HG03342 (cell line): Measurements from ENCODE around the gene ZNF777.

Experiments
- ATAC-seq: cut with Tn5 transposase; IDR thresholded peaks from one replicate; pipeline ENCODE4 v1.9.1; 2021; ENCODE audit warnings: mild to moderate bottlenecking, moderate library complexity; ENCODE audit not compliant: unreplicated experiment

ZNF777 gene

DNA sequence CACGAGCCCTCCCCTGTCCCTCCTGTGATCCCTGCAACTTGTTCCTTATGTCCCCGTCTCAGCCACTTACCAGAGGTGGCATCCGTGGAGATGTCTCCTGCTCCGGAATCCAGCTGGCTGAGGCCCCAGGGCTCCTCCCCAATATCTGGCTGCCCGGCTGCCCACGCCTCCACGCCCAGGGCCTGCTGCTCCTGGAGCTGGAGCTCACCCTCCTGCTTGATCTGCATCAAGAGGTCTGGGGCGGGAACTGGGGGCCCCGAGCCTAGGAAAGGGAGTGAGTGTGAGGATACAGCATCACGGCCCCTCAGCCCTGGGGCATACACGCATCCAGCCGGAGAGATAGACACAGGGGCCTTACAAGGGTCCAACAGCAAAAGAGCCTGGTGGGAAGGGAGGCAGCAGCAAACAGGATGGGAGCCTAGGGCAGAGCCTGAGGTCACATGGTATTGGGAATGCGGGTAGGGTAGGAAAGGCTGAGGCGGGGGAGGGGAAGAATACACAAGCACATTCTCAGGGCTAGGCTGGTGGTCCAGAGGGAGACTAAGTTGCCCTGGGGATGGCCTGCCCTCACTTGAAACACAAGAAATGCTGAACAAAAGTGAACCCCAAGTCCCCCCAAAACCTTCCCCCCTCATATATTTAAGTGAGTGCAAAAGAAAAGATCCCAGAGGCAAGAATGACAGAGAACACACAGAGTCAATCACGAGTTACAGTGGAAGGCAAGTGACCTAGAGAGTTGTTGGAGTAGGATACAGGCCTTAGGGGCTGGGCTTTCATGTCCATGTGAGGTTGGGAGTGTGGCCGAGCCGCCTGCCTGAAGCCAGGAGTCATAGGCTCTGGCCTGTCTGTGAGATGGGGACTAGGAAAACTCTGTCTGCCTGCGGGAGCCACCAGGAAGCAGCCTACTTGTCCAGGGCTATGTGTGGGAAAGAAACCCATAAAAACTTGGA lies 16.9 kb upstream of the ZNF777 start:
- no peak for ATAC-seq

DNA sequence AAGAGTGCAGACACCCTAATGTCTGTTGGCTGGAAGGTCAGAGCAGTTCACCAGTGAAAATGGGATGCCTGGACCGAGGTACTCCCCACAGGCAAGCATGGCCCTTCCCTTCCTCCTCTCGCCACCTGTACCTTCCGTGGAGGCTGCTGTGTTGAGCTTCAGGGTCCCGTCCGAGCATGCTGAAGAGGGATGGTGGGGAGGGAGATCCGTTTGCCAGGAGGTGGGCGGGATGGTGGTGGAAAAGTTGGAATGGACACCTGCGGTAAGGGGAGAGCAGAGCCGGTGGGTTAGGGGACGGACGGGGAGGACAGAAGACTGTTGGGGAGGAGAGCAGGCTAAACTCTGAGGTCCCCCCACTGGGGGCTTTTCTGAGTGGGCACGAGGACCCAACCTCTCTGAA lies 15.9 kb upstream of the ZNF777 start:
- no peak for ATAC-seq

DNA sequence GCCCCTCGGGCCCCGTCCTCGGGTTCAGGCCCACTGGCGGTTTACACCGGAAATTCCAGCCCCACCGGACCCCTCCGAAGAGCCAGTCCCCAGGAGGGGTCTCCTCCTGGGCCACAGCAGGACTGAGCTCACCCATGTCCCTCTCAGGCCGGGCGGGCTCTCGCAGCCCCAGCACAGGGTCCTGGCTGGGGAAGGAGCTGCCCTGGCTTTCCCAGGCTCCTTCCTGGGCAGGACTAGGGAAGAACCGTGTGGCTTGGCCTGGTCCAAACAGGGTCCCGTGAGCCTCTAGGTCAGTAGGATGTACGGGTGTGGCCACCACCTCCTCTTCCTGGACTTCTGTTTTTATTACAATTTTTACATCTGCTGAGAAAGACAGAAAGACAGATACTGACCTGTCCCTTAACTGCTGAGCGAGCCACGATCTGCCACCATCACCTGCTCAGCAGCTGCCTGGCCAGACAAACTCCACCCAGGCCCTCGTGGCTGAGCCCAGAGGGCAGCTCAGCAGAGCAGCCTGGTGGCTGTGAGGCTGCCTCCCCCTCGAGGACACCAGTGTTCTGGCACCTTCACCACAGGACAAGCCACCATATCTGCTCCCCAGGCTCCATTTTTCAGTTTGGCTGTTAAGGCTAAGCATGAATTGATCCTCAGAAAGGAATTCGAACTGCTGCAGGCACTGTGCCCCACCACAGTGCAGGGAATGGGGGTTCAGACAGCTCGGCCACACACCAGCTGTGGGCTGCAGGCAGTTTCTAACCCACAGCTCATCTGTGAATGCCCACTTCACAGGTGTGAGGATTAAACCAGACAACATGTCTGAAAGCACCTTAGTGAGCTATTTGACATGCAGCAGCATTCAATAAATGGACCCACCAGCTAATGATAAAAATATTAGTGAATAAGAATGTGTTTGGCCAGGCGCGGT lies 14.5 kb upstream of the ZNF777 start:
- no peak for ATAC-seq

DNA sequence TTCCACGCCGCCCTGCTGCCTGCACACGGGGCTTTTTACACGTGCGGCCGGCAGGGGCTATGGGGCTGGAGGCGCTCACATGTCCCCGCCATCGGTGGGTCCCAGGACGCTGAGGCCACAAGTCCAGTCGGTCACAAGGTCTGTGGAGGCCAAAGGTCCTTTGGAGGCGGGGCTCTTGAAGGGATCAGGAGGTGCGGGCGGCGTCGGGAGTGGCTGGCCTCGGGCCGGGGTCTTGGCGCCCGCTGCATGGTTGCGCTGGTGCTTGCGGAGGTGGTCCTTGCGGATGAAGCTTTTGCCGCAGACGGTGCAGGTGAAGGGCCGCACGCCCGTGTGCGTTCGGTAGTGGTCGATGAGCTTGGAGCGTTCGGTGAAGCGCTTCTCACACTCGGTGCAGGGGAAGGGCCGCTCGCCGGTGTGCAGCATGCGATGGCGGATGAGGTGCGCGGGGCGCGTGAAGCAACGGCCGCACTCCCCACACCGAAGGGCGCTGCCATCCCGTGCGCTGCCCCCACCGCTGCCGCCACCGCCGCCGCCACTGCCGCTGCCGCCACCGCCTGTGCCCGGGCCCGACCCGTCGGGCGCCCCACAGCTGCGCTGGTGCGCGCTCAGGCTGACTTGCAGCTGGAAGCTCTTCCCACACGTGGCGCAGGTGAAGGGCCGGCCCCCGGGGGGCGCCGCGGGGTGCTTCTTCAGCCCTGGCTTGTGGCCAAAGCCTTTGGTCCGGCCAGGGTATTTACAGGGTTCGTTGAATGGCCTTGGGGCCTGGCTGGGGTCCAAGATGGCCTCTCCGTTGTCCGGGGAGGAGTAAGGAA lies 13.7 kb upstream of the ZNF777 start:
- no peak for ATAC-seq

DNA sequence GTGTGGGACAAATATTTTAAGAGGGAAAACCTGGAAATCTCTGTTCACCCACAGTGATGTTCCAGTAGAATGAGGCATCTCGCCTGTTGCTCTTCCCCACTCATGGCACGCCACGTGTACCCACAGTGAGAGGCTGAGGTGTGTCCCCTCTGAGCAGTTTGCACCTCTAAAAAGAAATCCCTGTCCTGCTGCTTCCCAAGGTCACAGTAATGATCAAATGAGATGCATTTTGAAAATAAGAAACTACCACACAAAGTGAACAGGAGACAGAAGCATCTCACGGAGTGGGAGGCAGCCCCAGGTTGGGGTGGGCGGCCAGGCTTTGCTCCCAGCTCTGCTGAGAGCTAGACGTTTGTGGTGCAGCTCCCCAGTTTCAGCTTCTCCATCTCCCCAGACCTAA lies 12.4 kb upstream of the ZNF777 start:
- no peak for ATAC-seq

DNA sequence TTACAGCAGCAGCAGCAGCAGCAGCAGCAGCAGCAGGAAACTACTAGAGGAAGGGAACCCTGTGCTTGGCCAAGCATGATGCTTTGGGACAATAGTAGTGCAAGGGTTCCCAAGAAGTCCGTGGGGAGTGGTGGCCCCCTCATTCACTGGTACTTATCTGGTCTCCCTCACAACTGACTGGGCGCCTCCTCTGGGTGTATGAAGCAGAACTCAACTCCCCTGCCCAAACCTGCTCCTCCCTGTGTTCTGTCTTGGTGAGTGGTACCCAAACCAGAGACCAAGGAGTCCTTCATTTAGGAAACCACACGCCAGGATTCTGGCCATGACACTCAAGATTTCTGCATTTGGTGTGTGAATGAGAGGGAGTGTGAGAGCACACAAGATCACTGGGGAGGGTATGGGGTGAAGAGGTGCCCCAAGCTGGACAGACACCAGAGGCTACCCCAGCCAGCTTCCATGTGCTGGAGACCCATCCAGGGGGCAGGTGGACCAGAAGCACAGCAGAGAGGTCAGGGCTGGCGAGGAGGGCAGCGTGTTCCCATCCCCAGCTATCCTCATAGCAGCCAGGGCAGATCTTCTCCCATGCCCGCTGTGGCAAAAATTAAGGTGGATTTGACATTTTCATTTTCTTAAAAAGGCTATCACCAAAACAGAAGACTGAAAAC lies 10.6 kb upstream of the ZNF777 start:
- ATAC-seq, result no peak

DNA sequence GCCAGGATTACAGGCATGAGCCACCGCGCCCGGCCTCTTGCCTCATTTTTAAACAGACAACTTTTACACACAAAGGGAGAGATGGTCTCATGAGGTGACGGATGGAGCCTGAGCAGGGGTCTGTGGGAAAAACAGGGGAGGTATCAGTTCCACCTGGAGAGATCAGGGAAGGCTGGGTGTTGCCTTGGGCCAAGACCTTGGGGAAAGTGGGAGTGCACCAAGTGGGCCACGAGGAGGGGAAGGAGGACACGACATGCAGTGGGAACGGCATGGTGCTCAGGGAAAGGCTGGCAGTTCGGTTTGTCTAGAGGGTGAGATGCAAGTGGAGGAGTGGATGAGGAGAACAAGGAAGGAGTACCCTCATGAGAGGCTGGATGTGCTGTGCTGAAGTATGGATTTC lies 8.9 kb upstream of the ZNF777 start:
- no peak for ATAC-seq

DNA sequence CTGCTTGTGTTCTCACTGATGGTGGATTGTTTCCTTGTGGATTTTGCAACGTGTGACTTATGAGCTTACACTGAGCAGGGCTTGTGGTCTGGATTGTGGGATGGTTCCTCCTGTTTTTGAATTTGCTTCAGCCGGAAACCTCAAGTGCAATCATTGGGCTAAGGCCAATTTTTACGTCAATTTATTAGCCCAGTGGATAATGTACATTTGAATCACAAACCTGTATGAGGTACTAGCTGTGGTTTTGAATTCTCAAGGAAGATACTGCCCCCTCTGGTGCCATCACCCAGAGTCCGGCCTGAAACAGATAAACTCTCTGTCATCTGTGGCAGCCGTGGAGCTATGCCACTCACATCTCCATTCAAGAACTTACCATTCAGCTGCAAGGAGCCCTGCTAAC lies 7.3 kb upstream of the ZNF777 start:
- no peak for ATAC-seq

DNA sequence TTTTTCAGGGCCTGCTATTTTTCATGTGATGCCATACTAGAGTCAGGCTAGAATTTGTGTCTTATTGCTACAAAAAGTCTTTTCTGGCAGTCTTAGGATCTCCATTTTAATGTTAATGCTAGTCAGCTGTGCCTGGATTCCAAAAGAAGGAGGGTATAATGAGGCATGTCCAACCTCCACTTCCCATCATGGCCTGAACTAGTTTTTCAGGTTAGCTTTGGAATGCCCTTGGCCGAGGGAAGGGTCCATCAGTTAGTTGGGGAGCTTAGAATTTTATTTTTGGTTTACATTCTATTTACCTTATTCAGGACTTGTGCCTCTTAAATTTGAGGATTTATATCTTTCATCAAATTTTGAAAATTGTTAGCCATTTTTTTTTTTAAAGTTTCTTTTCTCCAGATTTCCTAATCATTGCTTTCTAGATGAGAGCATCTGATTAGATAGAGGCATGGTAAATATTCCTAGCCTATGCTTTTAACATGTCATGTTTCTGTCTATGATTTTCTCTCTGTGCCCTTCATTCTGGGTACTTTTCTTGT lies 6.5 kb upstream of the ZNF777 start:
- no peak for ATAC-seq

DNA sequence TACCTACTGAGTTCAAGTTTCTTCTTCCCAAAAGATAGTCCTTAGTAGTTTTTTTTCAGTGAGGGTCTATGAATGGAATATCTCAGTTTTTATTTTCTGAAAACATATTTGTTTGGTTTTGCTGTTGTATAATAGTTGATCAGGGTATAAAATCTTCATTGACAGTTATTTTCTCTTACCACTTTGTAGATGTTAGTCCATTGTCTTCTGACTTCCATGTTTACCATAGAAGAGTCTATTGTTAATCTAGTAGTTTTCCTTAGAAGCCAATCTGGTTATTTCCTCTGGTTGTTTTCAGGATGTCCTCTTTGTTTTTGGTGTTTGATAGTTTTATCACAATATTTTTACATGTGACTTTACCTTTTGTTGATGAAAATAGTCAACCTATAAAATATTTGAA lies 5.5 kb upstream of the ZNF777 start:
- no peak for ATAC-seq

DNA sequence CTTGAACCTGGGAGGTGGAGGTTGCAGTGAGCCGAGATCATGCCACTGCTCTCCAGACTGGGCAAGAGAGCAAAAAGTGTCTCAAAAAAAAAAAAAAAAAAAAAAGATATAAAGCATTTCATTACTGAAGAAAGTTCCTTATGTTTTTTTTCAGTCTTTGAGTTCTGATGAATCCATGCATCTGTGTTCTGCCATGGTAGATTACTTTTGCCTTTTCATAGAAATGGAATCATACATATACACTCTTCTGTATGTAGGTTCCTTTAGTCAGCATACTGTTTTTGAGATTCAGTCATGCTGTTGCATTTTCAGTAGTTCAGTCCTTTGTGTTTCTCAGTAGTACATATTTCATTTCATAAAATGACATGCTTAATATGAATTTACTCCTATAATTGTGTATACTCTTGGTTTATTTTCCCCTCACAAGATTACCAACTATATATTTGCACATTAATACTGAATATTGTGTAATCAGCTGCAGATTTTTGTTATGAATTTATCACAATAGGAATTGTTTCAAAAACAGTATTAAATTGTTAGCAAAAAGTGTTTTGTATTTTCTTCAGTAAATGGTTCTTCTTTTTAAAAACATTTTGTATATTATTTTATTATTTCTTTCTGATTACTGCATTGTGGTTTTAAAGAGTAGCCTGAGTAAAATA lies 2.8 kb upstream of the ZNF777 start:
- ATAC-seq, result no peak

DNA sequence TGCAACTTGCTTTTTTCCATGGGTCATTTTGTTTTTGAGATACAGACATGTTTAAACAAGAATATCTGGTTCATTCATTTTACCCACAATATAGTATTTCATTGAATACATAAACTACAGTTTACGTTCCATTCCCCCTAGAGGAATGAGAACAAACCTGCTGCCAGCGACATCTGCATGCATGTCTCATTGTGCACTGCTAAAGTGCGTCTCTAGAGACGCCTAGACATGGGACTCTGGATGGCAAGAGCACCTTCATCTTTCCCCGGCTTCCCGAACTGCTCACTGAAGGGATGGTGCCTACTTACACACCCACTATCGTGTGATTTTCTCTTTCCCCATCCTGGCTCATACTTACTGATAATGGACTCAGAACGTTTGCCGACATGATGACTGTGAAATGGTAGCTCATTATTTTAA lies 1.2 kb upstream of the ZNF777 start:
- ATAC-seq, result no peak

DNA sequence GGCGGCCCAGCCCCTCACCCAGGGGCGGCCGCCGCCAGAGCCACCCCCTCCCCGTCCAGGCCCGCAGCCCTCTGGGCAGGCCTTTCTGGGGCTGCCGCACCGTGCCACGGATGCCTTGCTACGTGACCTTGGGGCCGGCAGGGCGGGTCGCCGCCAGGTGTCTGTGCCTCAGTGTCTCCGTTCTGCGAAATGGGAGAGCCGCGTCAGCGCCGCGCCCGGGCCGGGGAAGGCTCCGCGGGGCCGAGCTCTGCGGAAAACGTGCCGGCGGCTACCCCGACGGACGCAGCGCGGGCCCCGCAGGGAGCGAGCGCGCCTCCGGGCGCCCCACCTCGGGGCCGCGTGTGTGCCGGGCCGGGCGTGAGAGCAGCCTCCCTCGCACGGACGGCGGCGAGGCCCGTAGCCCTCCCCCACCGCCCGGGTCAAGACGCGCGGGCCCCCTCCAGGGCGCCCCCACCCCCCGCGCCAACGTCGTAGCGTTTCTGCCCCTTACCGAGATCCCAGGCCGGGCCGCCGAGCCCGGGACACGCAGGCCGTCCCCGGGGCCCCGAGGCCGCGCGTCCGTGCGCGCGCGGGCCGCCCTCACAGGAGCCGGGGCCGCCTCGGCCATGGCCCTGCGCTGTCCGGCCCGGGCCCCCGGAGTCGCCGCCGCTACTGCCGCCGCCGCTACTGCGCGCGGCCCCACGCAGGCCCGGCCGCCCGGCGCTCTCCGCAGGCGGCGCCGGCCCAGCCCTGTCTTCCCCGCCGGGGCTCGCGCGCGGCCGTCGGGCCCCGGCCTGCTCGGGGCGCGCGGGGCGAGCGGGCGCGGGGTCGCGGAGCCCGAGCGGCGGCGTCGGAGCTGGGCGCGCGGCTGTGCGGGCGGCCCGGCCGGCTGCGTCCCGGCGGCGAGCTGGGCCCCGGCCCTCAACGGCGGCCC lies 1.1 kb downstream of the ZNF777 start:
- peak; percentile 31 for ATAC-seq

DNA sequence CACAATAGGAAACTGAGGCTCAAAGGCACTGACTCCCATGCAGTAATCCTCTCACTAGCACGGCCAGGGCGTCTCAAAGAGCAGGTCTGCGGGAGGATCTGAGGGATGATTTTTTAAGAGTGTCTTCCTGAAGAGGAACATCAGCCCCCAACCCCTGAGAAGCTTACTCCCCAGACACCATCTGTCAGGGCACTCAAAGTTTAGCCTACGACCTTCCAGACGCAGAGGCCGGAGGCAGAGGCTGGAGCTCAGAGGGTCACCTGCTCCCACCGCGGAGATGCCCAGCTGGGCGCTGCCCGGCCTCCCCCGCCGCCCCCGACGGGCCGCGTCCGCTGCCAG lies 1.7 kb downstream of the ZNF777 start:
- no peak for ATAC-seq

DNA sequence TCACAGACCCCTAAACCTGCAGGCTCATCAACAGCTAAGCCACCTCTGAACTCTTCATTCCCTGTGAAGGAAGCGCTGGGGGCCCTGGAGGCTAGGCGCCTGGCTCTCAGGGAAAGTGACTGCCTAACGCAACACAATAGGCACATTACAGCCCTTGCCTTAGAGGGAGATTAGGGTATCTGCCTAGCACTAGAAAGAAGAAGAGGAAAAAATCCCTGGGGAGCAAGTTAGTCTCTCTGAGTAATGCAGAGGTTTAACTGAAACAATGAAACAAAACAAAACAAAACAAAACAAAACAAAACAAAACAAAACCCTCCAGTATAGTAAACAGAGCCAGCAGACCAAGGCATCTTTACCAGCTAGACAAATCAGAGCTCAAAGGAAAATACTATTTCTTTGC lies 2.6 kb downstream of the ZNF777 start:
- ATAC-seq, result no peak

DNA sequence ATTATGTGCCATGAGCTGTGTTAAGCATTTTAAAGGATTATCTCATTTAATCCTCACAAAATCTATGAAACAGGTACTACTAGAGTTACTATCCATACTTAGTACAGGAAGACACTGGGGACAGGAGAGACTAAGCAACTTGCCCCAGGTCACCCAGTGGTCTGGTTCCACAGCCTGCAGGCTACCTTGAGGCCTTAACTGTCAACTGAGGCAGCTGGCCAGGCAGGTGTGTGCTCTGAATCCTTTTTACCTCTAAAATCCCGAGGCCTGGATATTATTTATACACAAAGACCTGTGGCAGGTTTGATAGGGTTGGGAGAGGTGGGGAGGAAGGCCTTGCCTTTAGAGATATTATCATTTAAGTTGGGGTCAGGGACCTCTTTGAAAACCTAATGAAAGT lies 3.1 kb downstream of the ZNF777 start:
- ATAC-seq, result no peak

DNA sequence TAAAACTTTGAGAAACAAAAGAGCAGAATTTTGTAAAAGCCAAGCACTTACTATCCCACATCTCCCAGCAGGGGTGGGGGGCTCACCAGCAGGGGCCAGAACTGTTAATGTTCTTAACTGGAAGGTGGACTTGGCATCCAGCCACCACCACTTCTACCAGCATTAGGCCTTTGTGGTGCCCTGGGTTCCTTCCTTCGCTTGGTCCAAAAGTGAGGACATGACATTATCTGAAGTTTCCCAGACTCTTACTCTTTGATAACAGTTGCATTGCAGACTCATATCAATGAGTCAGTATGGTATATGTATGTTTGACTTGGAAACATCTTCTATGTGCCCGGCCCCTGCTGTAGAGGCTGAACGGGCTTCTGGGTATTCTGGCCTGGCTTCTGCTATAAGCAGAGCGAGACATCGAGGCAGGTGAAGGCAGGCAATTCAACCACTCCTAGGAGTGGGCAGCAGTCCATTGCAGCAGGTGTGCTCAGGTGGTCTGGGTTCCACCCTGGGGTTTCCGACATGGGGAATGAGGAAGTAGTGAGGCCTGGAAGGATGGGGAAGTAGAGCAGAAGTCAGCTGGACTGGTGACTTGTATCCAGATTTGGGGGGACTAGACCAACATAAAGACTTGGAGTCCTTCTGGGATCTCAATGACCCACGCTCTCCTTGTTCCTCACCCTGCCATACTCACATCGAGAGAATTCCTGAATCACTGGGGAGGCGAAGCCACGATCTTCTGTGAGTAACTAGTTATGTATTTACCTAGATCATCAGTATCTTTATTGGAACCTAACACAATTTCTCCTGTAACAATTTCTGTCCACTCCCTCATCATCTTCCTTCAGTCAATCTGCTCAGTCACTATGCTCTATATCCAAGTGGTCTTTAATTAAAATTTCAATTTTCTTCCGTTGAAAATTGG lies 4.1 kb downstream of the ZNF777 start:
- ATAC-seq, result no peak
